Osteocyte (in vitro differentiated cells): Measurements from ENCODE around the gene GLRA1. TPM values are rescaled to one million over a fixed set of nuclear protein-coding genes. Genes with fewer than 3 reads are reported as not detected.

Experiments used
- DNase-seq: peaks from one replicate; pipeline ENCODE4 v3.0.0; 2021; ENCODE audit warnings: mixed read lengths; ENCODE audit not compliant: unreplicated experiment; ENCODE audit errors: extremely low spot score
- H3K27ac Mint-ChIP-seq: one replicate; pipeline ENCODE4 v1.8.0; 2021; ENCODE audit warnings: mild to moderate bottlenecking, mixed read lengths; ENCODE audit not compliant: unreplicated experiment
- H3K27me3 Mint-ChIP-seq: one replicate; pipeline ENCODE4 v1.8.0; 2021; ENCODE audit warnings: mixed read lengths; ENCODE audit not compliant: unreplicated experiment
- H3K36me3 Mint-ChIP-seq: one replicate; pipeline ENCODE4 v1.8.0; 2021; ENCODE audit warnings: mixed read lengths; ENCODE audit not compliant: unreplicated experiment
- H3K4me1 Mint-ChIP-seq: one replicate; pipeline ENCODE4 v1.8.0; 2021; ENCODE audit warnings: mixed read lengths; ENCODE audit not compliant: unreplicated experiment
- H3K4me3 Mint-ChIP-seq: one replicate; pipeline ENCODE4 v1.8.0; 2021; ENCODE audit warnings: mild to moderate bottlenecking, moderate library complexity, mixed read lengths; ENCODE audit not compliant: unreplicated experiment
- H3K9me3 Mint-ChIP-seq: one replicate; pipeline ENCODE4 v1.8.0; 2021; ENCODE audit warnings: mixed read lengths; ENCODE audit not compliant: unreplicated experiment
- CTCF ChIP-seq: fragments of 200-600 bp; sonication (generic); IDR thresholded peaks from 2 replicates; pipeline ENCODE4 v1.5.0; 2021; ENCODE audit warnings: antibody characterized with exemption, mild to moderate bottlenecking, moderate library complexity
- total RNA-seq: library from RNA; stranded (reverse); gene quantifications from 2 replicates; pipeline ENCODE4 v1.2.1, GENCODE V29; 2021

GLRA1 gene
- total RNA-seq, 1 donor from 2014 or later = not detected

- no peak for TF ChIP-seq CTCF
- H3K4me3 Mint-ChIP-seq = no peak overlapping the region
- H3K36me3 Mint-ChIP-seq = peaks cover 9% of the 10 kb centered on the region
- H3K27me3 Mint-ChIP-seq = no peaks in the 10 kb centered on the region
- no peak overlapping the region for H3K27ac Mint-ChIP-seq
- DNase-seq = no peak
- no peaks in the 10 kb centered on the region for H3K9me3 Mint-ChIP-seq
- no peaks in the 10 kb centered on the region for H3K4me1 Mint-ChIP-seq
Observed at GRCh38 chr5:151820271-151820670, 104.4 kb downstream of the GLRA1 start.

GRCh38 chr5:151819830-151820229, 104.8 kb downstream of the GLRA1 start:
- Mint-ChIP-seq H3K27me3 (no peaks in the 10 kb centered on the region), H3K36me3 (peaks cover 9% of the 10 kb centered on the region), H3K4me3 (no peak overlapping the region), H3K9me3 (no peaks in the 10 kb centered on the region), H3K27ac (no peak overlapping the region), H3K4me1 (no peaks in the 10 kb centered on the region)
- no peak for TF ChIP-seq CTCF
- no peak for DNase-seq

- H3K36me3 Mint-ChIP-seq = peaks cover 45% of the 10 kb centered on the region
Observed at GRCh38 chr5:151815051-151815450, 109.6 kb downstream of the GLRA1 start.

GRCh38 chr5:151812757-151813309, 111.8 kb downstream of the GLRA1 start:
- no peak for DNase-seq
- Mint-ChIP-seq H3K4me1 (peaks cover 10% of the 10 kb centered on the region), H3K9me3 (no peaks in the 10 kb centered on the region), H3K27me3 (no peaks in the 10 kb centered on the region), H3K4me3 (no peak overlapping the region), H3K27ac (no peak overlapping the region), H3K36me3 (peaks cover 52% of the 10 kb centered on the region)
- no peak for TF ChIP-seq CTCF

More at GRCh38 chr5:151815051-151815450, 109.6 kb downstream of the GLRA1 start:
- H3K4me1 Mint-ChIP-seq = peaks cover 4% of the 10 kb centered on the region
- H3K27me3 Mint-ChIP-seq = no peaks in the 10 kb centered on the region
- no peak overlapping the region for H3K27ac Mint-ChIP-seq
- DNase-seq = no peak
- no peak overlapping the region for H3K4me3 Mint-ChIP-seq
- H3K9me3 Mint-ChIP-seq = no peaks in the 10 kb centered on the region
- no peak for TF ChIP-seq CTCF

GRCh38 chr5:151811593-151812321, 112.9 kb downstream of the GLRA1 start:
- H3K4me3 Mint-ChIP-seq = no peak overlapping the region
- H3K4me1 Mint-ChIP-seq = peaks cover 13% of the 10 kb centered on the region
- no peaks in the 10 kb centered on the region for H3K9me3 Mint-ChIP-seq
- peaks cover 54% of the 10 kb centered on the region for H3K36me3 Mint-ChIP-seq
- H3K27me3 Mint-ChIP-seq = no peaks in the 10 kb centered on the region
- DNase-seq = no peak
- TF ChIP-seq CTCF = no peak
- no peak overlapping the region for H3K27ac Mint-ChIP-seq
